Stomach (tissue), 9 donors: Measurements from ENCODE around the gene VNN1. TPM values are rescaled to one million over a fixed set of nuclear protein-coding genes. Genes with fewer than 3 reads are reported as not detected.
"Not testable (repeated sequence)": the region's sequence is repeated elsewhere in the genome, so short reads cannot be mapped to it uniquely, and the experiment has no call there.

ENCODE experiments used
- DNase-seq, 2 donors: peaks; one replicate each; pipeline versions ENCODE4 v3.0.0 to v3.0.0-alpha.2; 2013 to 2019
- H3K27ac ChIP-seq, 5 donors: fragments of 200-600 bp in 4 of 5; sonication (generic) in 4 of 5; one replicate each; pipeline ENCODE4 v1.5.1; 2013 to 2019; ENCODE audit warnings: mild to moderate bottlenecking in 1 of 5, moderate library complexity in 1 of 5
- H3K27me3 ChIP-seq, 3 donors: fragments of 200-600 bp; sonication (generic); one replicate each; pipeline ENCODE4 v1.5.1; 2017 to 2019; ENCODE audit warnings: mixed run types in 1 of 3
- H3K36me3 ChIP-seq, 4 donors: fragments of 200-600 bp; sonication (generic); 1 replicate in 3 of 4; 2 replicates in 1 of 4; pipeline ENCODE4 v1.5.1; 2016 to 2019
- H3K4me1 ChIP-seq, 4 donors: fragments of 200-600 bp; sonication (generic); one replicate each; pipeline ENCODE4 v1.5.1; 2016 to 2019
- H3K4me3 ChIP-seq, 4 donors: fragments of 200-600 bp; sonication (generic) in 3 of 4; one replicate each; pipeline ENCODE4 v1.5.1; 2016 to 2019; ENCODE audit warnings: mild to moderate bottlenecking in 1 of 4
- H3K9me3 ChIP-seq, 4 donors: fragments of 200-600 bp; sonication (generic); one replicate each; pipeline ENCODE4 v1.5.1; 2016 to 2019
- CTCF ChIP-seq, 7 experiments: fragments of 450-650 bp in 4 of 7; fragments of 200-600 bp in 3 of 7; sonication (generic) in 3 of 7; IDR thresholded peaks; one replicate each; pipeline ENCODE4 v1.5.1; 2016 to 2019; ENCODE audit warnings: antibody characterized with exemption in 7 of 7, control low read depth in 2 of 7, mild to moderate bottlenecking in 1 of 7
- EP300 ChIP-seq: sonication (generic); formaldehyde crosslinking; IDR thresholded peaks from one replicate; pipeline ENCODE4 v1.6.1; 2017; ENCODE audit warnings: antibody characterized with exemption
- POLR2A ChIP-seq, 4 donors: fragments of 450-650 bp; IDR thresholded peaks; one replicate each; pipeline ENCODE4 v1.6.1; 2016; ENCODE audit warnings: antibody characterized with exemption in 4 of 4, control low read depth in 2 of 4, mild to moderate bottlenecking in 1 of 4, moderate library complexity in 1 of 4
- POLR2AphosphoS5 ChIP-seq, 3 donors: sonication (generic); formaldehyde crosslinking; IDR thresholded peaks; one replicate each; pipeline ENCODE4 v1.6.1; 2016; ENCODE audit warnings: antibody characterized with exemption in 3 of 3
- WGBS, 5 donors: extraction: QIAGEN DNeasy Blood & Tissue Kit in 3 of 5; methylation state at CpG; one replicate each; pipeline versions ENCODE4 v1.1.5 to v1.1.7; 2013 to 2018; 5-methylcytosine and 5-hydroxymethylcytosine counted together
- intact Hi-C: fragments of 100-400 bp; cut with DNase I; formaldehyde crosslinking; loops from one replicate; pipeline ENCODE4 v1.15.1; 2023; ENCODE audit warnings: low total_unique reads
- polyA plus RNA-seq, 3 donors: library from polyadenylated mRNA; stranded (reverse); fragments of 200-250 nt; gene quantifications; one replicate each; pipeline ENCODE4 v1.2.3, GENCODE V29; 2013
- total RNA-seq, 5 donors: library from RNA; depleted of rRNA; stranded (reverse); fragments of >200 nt; gene quantifications; one replicate each; pipeline versions ENCODE4 v1.1.0 to v1.2.3, GENCODE V29; 2014 to 2016
- donor health status: healthy with polysubstance abuse.
- donor health status: Bipolar disorder and iron deficiency.
- donor health status: healthy.

The VNN1 gene
- total and polyA plus RNA-seq, 8 donors = 1.1 to 52.2 (median 2.3) TPM; not detected in 1

DNA sequence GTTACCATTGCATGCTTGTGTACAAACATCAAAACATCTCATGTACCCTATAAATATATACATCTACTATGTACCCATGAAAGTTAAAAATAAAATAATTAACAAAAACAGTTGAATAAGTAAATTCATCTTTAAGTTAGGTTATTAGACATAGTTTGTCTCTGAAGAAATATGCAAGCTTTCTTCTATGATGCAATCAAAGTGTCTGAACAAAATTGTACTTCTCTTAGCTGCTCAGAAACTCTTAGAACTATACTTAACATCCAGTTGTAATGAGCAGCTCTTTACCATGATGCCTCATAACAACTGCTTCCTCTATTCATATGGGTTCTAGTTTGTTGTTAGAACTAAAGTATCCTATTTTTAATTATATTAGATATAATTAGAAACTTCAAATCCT lies 5.9 kb downstream of the VNN1 start:
- DNase-seq = no peak
- Histone ChIP-seq H3K27me3 (no peaks in the 10 kb centered on the region), H3K36me3 (no peaks in the 10 kb centered on the region), H3K27ac (no peak overlapping the region), H3K4me3 (no peak overlapping the region), H3K4me1 (peaks cover 0 to 16% (median 6%) of the 10 kb centered on the region in 4 donors), H3K9me3 (peaks cover 0 to 10% (median 7%) of the 10 kb centered on the region in 4 donors)
- TF ChIP-seq POLR2A (IDR thresholded peaks at IDR 0.05) (no peak), CTCF (IDR thresholded peaks at IDR 0.05) (no peak), POLR2AphosphoS5 (IDR thresholded peaks at IDR 0.05) (no peak), EP300 (no peak)
- intact Hi-C loops = no loop called here

GRCh38 chr6:132706756-132707155 lies 7.1 kb downstream of the VNN1 start:
- H3K36me3 ChIP-seq, H3K4me3 ChIP-seq, DNase-seq, intact Hi-C loops, H3K4me1 ChIP-seq, H3K27me3 ChIP-seq, H3K27ac ChIP-seq, H3K9me3 ChIP-seq: not testable (repeated sequence)
- 81 to 99% (median 93%) methylated on average over 4 of the region's 4 CpGs for WGBS, 5 donors

- no peak for TF ChIP-seq EP300
- TF ChIP-seq POLR2A (IDR thresholded peaks at IDR 0.05) = no peak
- TF ChIP-seq CTCF (IDR thresholded peaks at IDR 0.05) = no peak
- no peak for TF ChIP-seq POLR2AphosphoS5 (IDR thresholded peaks at IDR 0.05)
- H3K27me3 ChIP-seq = no peaks in the 10 kb centered on the region
- intact Hi-C loops = no loop called here
- no peak overlapping the region for H3K4me3 ChIP-seq
- no peak overlapping the region for H3K27ac ChIP-seq
- DNase-seq = no peak
- no peaks in the 10 kb centered on the region for H3K4me1 ChIP-seq
- H3K36me3 ChIP-seq = no peaks in the 10 kb centered on the region
- peaks cover 0 to 10% (median 7%) of the 10 kb centered on the region in 4 donors for H3K9me3 ChIP-seq
Measured at GRCh38 chr6:132703936-132704335, 9.9 kb downstream of the VNN1 start.

DNA sequence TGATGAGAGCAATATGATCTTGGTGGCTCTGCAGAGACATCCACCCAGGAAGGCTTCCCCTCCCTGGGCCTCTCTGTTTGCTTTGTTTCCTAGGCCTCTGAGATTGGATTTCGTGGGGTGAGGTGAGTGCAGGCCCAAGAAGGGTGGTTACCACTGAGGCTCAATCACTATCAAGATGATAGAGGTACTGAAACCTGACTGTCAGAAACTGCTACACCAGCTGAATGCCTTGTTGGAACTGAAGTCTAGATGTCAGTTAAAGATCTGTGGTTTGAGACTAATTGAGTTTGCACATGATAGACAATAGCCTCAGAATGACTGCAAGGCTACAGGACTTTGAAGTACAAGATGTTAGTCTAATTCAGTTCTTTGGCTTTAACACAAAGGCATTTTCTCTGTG lies 15.2 kb downstream of the VNN1 start:
- intact Hi-C loops = no loop called here
- no peak overlapping the region for H3K27ac ChIP-seq
- 8 to 40% (median 18%) methylated on average over 1 of the region's 1 CpG for WGBS, 5 donors
- H3K4me3 ChIP-seq = no peak overlapping the region
- H3K27me3 ChIP-seq = no peaks in the 10 kb centered on the region
- TF ChIP-seq CTCF (IDR thresholded peaks at IDR 0.05) (no peak), EP300 (no peak), POLR2A (IDR thresholded peaks at IDR 0.05) (no peak), POLR2AphosphoS5 (IDR thresholded peaks at IDR 0.05) (no peak)
- H3K9me3 ChIP-seq = peaks cover 4 to 18% (median 11%) of the 10 kb centered on the region in 4 donors
- peaks cover 0 to 6% (median 3%) of the 10 kb centered on the region in 4 donors for H3K4me1 ChIP-seq
- DNase-seq = no peak
- no peaks in the 10 kb centered on the region for H3K36me3 ChIP-seq

DNA sequence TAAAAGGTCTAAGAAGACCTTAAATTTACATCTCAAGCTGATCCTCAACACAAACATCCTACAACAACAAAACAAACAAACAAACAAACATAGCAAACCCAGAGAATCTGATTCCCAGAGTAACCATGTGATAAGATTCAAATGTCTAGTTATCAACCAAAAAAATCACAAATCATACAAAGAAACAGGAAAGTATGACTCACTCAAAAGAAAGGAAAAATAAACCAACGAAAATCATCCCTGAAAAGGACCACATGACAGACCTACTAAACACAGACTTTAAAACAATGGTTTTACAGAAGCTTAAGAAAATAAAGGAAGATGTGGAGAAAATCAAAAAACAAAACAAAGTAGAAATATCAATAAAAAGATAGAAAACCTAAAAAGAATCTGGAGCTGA lies 18.1 kb downstream of the VNN1 start:
- Histone ChIP-seq H3K27ac (no peak overlapping the region), H3K4me1 (peaks cover 8 to 14% (median 13%) of the 10 kb centered on the region in 4 donors), H3K27me3 (no peaks in the 10 kb centered on the region), H3K36me3 (no peaks in the 10 kb centered on the region), H3K9me3 (peaks cover 4 to 18% (median 11%) of the 10 kb centered on the region in 4 donors), H3K4me3 (no peak overlapping the region)
- TF ChIP-seq POLR2A (IDR thresholded peaks at IDR 0.05) (no peak), CTCF (IDR thresholded peaks at IDR 0.05) (no peak), POLR2AphosphoS5 (IDR thresholded peaks at IDR 0.05) (no peak), EP300 (no peak)
- intact Hi-C loops = no loop called here
- no peak for DNase-seq
- 0 to 32% (median 27%) methylated on average over 1 of the region's 1 CpG for WGBS, 5 donors
